Neural progenitor cell (in vitro differentiated cells): ENCODE data around the gene KERA.

Experiments used
- CTCF ChIP-seq: fragments of 200-600 bp; sonication (generic); IDR thresholded peaks from 2 replicates; pipeline ENCODE4 v1.5.1; 2017; ENCODE audit warnings: antibody characterized with exemption, mild to moderate bottlenecking
- EZH2 ChIP-seq: fragments of 200-600 bp; sonication (generic); IDR thresholded peaks from 2 replicates; pipeline ENCODE4 v1.6.1; 2017; ENCODE audit warnings: antibody characterized with exemption, mild to moderate bottlenecking, moderate library complexity

- TF ChIP-seq CTCF (no peak), EZH2 (no peak)
These were observed 56.5 kb downstream of the KERA start for GRCh38 chr12:91001306-91001705.
